22Rv1 (cell line): ENCODE measurements around the gene NCS1.

Experiments
- H3K27ac ChIP-seq: fragments of 450-650 bp; 2 replicates; pipeline ENCODE4 v1.5.1; 2017
- CTCF ChIP-seq: fragments of 450-650 bp; IDR thresholded peaks from 2 replicates; pipeline ENCODE4 v1.5.1; 2017; ENCODE audit warnings: mild to moderate bottlenecking
- ZFX ChIP-seq: fragments of 450-650 bp; IDR thresholded peaks from 2 replicates; pipeline ENCODE4 v1.6.1; 2017; ENCODE audit warnings: antibody characterized with exemption, borderline replicate concordance

Gene NCS1

GRCh38 chr9:130140706-130141105 lies 31.5 kb upstream of the NCS1 start:
- no peak overlapping the region for H3K27ac ChIP-seq
- TF ChIP-seq ZFX: no peak
- no peak for TF ChIP-seq CTCF

- no peak overlapping the region for H3K27ac ChIP-seq
- no peak for TF ChIP-seq CTCF
- TF ChIP-seq ZFX: no peak
Measured at GRCh38 chr9:130142056-130142455, 30.1 kb upstream of the NCS1 start.

- TF ChIP-seq ZFX: no peak
- no peak for TF ChIP-seq CTCF
Measured at GRCh38 chr9:130142641-130143040, 29.6 kb upstream of the NCS1 start.

GRCh38 chr9:130143279-130143893 lies 28.8 kb upstream of the NCS1 start:
- TF ChIP-seq CTCF: no peak
- TF ChIP-seq ZFX: no peak
- H3K27ac ChIP-seq: no peak overlapping the region

More at GRCh38 chr9:130142641-130143040, 29.6 kb upstream of the NCS1 start:
- H3K27ac ChIP-seq: no peak overlapping the region

GRCh38 chr9:130143958-130144366 lies 28.2 kb upstream of the NCS1 start:
- TF ChIP-seq CTCF (no peak), ZFX (no peak)
- no peak overlapping the region for H3K27ac ChIP-seq

- TF ChIP-seq ZFX (no peak), CTCF (no peak)
- no peak overlapping the region for H3K27ac ChIP-seq
Measured at GRCh38 chr9:130144703-130145102, 27.5 kb upstream of the NCS1 start.

GRCh38 chr9:130145658-130146057 lies 26.5 kb upstream of the NCS1 start:
- TF ChIP-seq CTCF (no peak), ZFX (no peak)
- H3K27ac ChIP-seq: no peak overlapping the region
